NOMO-1 treated with DMSO at 0.1 percent for 48 hours (cell line): ENCODE data around the gene ZNF394.

ENCODE experiments used
- DNase-seq: peaks from one replicate; lab custom pipeline; 2025; ENCODE audit not compliant: unreplicated experiment; lab: John Stamatoyannopoulos, UW

ZNF394 gene

DNA sequence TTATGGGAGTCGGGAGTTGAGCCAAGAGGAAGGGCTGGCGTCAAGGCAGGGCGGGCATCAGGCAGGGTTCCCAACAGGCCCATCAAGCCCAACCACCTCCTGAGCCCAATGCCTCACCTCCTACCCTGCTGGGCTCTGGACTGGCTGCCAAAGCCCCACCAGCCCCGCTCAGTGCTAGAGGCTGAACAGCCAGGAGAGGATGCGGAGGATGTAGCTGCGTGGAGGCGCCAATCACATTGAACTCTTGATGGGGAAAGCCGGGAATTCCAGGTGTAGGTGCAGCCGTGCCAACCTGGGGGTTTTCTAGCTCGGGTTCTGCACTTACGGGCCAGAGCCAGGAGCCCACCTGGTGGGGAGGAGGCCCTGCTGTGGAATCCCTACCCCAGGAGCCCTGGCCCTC is 47.0 kb downstream of the ZNF394 start:
- no peak for DNase-seq

DNA sequence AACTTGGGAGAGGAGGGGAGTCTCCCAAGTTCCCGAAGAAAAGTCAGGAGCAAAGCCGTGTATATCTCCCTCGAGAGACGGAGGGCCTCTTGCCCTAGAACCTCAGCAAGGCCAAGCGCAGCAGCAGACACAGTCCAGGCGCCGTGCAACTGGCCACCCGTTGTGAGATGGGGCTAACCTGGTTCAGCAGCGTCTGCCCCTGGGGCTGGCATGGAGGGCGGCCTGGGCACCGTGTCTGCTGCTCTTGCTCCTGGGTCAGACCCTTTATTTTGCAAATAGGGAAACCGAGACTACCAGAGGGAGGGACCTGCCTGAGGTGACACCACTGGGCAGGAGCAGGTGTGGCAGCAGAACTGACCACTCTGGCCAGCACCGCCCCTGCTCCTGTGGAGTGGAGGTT is 47.5 kb downstream of the ZNF394 start:
- DNase-seq, result no peak

DNA sequence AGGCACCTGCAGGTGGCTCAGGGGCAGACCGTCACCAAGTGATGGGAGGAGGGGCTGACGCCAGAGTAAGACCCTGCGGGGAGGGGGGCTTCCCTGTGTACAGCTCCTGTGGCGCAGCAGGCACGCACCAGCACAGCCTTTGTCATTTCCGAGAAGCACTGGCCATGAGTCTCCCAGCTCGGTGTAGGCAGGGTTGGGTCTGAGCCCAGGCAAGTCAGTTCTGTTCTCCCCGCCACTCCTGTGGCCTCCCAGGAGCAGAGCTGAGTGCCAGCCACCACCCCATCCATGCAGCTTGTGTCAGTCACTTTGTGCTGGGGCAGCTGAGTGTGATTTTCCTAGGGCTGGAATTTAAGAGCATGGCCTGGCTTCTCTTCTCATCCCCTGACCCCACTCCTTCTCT is 48.1 kb downstream of the ZNF394 start:
- no peak for DNase-seq

DNA sequence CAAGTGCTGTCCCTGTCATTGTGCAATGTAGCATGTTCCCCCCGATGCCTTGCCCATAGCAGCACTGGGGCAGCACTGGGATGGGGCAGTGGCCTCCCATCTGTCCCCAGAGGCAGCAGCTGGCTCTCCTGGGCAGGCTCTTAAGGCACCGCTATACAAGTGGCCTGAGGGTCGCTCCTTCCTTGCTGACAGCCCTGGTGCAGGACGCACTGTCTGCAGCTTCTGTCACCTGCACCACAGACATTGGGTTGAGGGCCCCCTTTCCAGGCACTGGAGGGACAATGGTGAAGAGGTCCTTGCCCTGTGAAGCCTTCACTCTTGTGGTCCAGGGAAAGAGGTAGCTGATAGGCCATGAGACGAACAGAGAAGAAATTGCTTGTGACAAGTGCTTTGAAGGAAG is 50.8 kb downstream of the ZNF394 start:
- DNase-seq, result no peak

DNA sequence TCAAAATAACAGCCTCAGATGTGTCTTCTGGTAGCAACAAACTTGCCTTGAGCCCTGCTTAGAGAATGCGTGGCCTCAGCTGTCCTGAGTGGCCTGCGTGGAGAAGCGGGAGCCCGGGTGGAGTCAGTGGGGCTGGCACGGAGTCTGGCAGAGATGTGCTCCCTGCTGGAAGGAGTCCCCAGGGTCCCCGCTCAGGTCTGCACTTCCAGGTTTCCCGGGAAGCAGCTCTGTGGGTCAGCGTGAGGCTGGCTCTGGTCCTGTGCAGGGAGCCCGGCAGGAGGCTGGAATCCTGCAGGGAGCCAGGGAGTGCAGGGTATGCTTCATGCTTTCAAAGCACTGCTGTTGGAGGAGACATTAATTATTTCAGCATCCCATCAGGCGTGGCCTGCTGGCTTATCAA is 51.2 kb downstream of the ZNF394 start:
- no peak for DNase-seq

DNA sequence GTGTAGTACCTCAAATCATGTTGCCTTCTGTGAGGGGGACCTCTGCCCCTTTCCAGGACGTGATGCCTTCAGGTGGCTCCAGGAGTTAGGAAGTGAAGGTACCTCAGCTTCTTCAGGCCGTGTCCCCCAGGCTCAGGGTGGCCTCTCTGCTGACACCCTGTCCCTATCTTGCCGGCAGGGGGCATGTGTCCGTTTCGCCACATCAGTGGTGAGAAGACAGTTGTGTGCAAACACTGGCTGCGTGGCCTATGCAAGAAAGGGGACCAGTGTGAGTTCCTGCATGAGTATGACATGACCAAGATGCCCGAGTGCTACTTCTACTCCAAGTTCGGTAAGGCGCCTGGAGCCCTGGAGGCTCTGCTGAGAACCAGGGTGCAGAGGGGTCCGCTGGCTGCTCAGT is 52.1 kb downstream of the ZNF394 start:
- peak; percentile 12 for DNase-seq

DNA sequence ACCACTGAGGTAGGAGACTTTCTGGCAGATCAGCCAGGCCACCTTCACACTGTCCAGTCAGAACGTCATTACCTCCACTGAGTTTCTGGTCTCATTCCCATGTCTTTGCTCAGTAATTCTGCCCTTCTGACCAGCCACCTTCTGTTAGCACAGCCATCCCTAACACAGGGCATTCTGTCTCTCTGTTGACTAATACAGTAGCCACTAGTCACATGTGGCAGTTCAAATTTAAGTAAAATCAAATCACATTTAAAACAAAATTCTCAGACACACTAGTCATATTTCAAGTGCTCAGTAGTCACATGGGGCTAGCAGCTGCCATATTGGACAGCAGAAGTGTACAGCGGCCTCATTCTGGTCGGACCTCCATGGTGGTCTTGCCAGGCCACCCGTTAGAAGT is 54.0 kb downstream of the ZNF394 start:
- DNase-seq, result no peak
